Measurements from ENCODE around the gene CRLF3.
"Not testable (repeated sequence)": the region's sequence is repeated elsewhere in the genome, so short reads cannot be mapped to it uniquely, and the experiment has no call there.

The CRLF3 gene

DNA sequence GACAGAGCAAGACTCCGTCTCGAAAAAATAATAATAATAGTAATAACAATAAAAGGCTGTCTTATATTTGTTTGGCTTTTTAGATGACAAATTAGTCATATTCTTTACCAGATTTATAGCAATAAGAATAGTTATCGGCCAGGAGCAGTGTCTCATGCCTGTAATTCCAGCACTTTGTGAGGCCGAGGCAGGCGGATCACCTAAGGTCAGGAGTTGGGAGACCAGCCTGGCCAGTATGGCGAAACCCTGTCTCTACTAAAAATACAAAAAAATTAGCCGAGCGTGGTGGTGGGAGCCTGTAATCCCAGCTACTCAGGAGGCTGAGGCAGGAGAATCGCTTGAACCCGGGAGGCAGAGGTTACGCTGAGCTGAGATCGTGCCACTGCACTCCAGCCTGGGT is 10.3 kb downstream of the CRLF3 start:
- not testable (repeated sequence) for DNase-seq

- no peak for DNase-seq
Observed at GRCh38 chr17:30812218-30813177, 12.0 kb downstream of the CRLF3 start.

DNA sequence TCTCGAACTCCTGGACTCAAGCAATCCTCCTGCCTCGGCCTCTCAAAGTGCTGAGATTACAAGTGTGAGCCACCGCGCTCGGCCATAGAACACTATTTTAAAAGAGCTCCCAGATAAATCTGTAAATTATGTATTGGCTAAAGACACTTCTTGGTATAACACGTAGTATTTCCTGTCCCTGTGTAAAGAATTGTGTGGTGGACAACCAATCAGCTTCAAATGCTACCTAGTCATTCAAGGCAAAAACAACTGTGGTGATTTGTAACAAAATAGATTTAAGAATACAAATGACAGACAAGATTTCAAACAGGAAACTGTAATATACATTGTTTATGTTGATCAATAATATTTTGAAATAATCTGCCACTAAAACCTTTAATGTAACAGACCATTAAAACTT is 14.6 kb downstream of the CRLF3 start:
- no peak for DNase-seq

DNA sequence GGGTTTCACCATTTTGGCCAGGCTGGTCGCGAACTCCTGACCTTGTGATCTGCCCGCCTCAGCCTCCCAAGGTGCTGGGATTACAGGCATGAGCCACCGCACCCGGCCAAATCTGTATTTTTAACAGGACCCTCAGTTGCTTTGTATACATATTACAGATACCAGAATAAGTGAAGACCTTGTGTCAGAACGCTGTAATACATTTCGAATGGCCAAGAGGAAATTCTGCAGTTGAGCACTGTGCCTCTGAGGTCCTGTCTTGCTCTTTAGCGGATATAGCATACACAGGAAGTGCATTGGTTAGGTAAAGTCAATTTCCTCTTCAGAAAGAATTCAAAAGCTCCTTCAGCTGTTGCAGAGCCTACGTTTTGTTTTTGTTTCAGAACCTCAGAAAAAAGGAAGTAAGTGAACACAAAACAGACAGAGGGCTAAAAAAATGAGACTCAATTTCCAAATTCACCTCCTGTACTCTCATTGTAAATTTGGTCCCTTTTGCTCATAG is 15.7 kb downstream of the CRLF3 start:
- peak; percentile 29 for DNase-seq

DNA sequence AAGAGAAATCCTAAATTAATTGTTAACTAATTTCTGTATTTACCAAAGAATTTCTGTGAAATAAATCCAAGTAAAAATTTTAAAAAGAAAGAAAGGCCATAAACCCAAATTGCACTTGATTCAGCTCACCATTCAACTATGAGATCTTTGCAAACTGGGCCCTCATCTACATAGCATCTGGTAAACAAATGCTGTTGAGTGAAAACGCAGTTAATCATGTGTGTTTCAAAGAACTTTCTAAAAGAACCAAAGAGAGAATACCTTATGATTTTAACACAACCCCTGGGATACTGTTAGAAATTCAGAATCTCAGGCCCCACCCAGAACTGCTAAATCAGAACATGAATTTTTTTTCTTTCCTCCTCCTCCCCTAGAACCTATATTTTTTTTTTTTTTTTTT is 16.6 kb downstream of the CRLF3 start:
- DNase-seq: no peak

DNA sequence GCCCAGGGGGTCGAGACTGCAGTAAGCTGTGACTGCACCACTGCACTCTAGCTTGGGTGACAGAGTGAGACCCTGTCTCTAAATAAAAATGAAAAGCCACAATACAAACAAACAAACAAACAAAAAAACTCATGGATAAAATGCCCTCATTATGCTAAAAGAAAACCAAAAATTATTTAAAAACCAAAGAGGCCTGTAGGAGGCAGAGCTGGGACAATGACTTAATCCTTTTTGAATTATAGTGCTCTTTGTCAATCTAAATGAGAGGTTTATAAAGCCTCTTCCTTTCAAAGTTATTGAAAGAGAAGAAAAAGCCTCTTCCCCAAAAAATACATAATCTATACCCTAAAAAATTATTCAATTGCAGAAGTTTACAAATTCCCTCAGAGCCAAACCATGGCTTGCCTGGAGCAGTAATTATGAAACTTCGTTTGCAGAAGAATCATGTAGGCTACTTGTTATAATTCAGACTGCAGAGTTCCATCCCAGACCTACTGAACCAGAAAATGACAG is 18.5 kb downstream of the CRLF3 start:
- no peak for DNase-seq

DNA sequence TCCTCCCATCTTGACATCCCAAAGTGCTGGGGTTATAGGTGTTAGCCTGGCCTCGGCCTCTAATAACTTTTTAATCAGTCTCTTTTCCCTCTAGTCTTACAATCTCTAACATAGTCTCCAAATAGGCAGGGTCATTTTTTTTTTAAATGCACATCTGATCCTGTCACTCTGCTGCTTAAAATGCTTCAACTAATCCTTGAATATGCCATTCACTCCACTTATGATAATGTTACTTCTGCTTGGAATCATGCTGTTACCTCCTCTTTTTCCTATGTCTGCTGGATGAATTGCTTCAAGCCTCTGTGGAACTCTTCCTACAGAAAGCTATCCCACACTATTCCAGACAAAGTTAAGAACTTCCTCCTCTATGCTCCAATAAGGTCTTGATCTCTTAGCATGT is 22.8 kb downstream of the CRLF3 start:
- DNase-seq: no peak

- DNase-seq: no peak
Observed at GRCh38 chr17:30796016-30796415, 28.5 kb downstream of the CRLF3 start.

GRCh38 chr17:30794372-30794771 is 30.1 kb downstream of the CRLF3 start:
- DNase-seq: no peak

DNA sequence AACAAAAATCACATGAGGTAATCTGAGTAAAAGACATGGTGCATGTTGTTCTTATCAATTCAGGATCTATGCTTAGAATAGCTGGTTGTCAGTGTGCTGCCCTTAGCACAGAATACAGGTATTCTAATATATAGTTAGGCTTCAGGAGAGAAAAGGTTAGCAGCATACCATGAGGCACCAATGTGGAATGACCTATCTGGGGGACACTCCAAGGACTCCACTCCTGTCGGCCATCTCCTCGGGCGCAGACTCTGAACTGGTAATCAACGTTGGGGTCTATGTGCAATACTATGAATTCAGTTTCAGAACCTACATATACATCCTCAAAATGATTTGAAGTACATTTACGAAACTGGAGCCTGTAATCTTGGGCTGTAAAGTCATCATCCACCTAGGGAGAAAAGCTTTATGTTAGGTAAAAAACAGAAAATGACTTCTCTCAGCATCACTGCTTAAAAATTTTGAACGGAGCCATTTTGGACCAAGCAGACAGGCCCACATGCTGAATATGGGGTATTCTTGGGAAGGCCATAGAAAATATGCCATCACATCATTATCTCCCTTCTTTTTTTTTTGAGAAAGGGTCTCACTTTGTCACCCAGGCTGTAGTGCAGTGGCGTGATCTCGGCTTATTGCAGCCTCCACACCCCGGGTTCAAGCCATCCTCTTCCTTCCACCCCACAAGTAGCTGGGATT is 31.1 kb downstream of the CRLF3 start:
- no peak for DNase-seq

DNA sequence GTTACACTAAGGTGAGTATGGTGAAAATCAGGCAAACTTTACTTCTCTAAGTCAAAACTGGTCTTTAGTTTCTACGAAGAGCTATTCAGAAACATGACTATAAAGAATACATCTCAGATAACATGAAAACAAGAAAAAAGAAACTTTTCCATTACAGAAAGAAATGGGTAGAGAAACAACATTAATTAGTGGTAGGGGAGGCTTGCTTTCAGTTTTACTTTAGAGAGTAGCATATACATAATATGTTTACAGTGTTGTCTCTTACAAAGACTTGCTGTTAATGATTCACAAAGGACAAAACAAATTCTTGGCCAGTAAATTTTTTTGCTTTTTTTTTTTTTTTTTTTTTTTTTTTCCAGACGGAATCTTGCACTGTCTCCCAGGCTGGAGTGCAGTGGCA is 34.2 kb downstream of the CRLF3 start:
- no peak for DNase-seq

DNA sequence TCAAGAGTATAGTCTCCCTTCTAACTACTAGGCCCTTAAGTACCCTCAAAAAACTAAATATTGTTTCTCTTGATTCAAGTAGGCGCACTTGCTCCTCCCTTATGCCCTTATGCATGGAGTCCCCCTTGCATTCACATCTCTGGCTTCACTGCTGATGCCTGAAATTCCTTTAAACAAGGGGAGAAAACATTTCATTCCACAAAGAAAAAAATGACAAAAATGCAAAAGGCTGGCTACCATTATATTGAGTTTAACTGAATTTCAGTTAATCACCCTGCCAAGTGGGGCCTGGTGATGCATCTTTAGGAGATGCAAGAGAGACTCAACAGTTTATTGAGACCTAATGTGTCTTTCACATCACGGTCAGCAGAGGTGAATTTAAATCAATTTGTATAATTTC is 35.6 kb downstream of the CRLF3 start:
- DNase-seq: no peak

GRCh38 chr17:30782206-30782605 is 42.3 kb downstream of the CRLF3 start:
- DNase-seq: peak; percentile 21

GRCh38 chr17:30780343-30780742 is 44.1 kb downstream of the CRLF3 start:
- DNase-seq: no peak

- not testable (repeated sequence) for DNase-seq
Observed at GRCh38 chr17:30768771-30769170, 55.7 kb downstream of the CRLF3 start.

- not testable (repeated sequence) for DNase-seq
Observed at GRCh38 chr17:30767641-30768404, 56.7 kb downstream of the CRLF3 start.

GRCh38 chr17:30761060-30761459 is 63.4 kb downstream of the CRLF3 start:
- no peak for DNase-seq

DNA sequence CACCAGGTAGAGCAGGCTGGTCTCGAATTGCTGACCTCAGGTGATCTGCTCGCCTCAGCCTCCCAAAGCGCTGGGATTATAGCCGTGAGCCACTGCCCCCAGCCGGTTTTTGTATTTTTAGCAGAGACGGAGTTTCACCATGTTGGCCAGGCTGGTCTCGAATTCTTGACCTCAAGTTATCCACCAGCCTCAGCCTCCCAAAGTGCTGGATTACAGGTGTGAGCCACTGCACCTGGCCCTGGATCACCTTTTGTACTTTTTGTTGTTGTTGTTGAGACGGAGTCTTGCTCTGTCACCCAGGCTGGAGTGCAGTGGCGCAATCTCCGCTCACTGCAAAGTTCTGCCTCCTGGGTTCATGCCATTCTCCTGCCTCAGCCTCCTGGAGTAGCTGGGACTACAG is 71.2 kb downstream of the CRLF3 start:
- not testable (repeated sequence) for DNase-seq

- DNase-seq: not testable (repeated sequence)
Observed at GRCh38 chr17:30750982-30751381, 73.5 kb downstream of the CRLF3 start.

- not testable (repeated sequence) for DNase-seq
Observed at GRCh38 chr17:30747621-30748020, 76.9 kb downstream of the CRLF3 start.

DNA sequence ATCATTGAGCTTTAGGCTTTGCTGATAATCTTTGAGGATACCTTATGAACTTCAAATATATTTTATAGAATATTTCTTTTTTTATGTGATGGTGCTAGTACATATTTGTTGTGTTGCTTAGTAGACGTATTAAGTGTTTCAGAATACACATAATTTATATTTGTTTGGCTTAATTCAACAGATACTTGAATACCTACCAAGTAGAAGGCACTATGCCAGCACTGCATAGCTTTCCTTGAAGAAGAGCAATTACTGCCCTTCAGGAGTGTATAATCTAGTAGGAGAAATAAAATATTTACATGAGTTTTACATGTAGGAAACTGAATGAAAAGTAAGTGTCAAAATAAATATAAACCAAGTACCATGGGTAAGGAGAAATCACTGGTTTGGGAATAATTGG is 81.8 kb downstream of the CRLF3 start:
- DNase-seq: not testable (repeated sequence)

DNA sequence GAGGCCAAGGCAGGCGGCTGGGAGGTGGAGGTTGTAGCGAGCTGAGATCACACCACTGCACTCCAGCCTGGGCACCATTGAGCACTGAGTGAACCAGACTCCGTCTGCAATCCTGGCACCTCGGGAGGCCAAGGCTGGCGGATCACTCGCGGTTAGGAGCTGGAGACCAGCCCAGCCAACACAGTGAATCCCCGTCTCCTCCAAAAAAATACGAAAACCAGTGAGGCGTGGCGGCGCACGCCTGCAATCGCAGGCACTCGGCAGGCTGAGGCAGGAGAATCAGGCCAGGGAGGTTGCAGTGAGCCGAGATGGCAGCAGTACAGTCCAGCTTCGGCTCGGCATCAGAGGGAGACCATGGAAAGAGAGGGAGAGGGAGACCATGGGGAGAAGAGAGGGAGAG is 88.1 kb downstream of the CRLF3 start:
- DNase-seq: not testable (repeated sequence)

GRCh38 chr17:30735644-30736043 is 88.8 kb downstream of the CRLF3 start:
- DNase-seq: peak; percentile 73
